Heart left ventricle (tissue), 16 donors: ENCODE data around the gene PHB1. TPM values are rescaled to one million over a fixed set of nuclear protein-coding genes. Genes with fewer than 3 reads are reported as not detected.

Experiments
- ATAC-seq, 4 donors: fragments of 200-7000 bp; cut with Tn5 transposase; one replicate each; pipeline ENCODE4 v1.9.1; 2020 to 2022; ENCODE audit warnings: moderate library complexity in 4 of 4, mild to moderate bottlenecking in 3 of 4, moderate number of reproducible peaks in 1 of 4
- DNase-seq, 5 donors: peaks; one replicate each; pipeline ENCODE4 v3.0.0-alpha.2; 2020
- H3K27ac ChIP-seq, 12 donors: fragments of 200-600 bp; sonication (generic) in 4 of 12; one replicate each; pipeline versions ENCODE4 v1.5.0 to v1.8.0; 2016 to 2022; ENCODE audit warnings: mild to moderate bottlenecking in 2 of 12
- H3K27me3 ChIP-seq, 9 donors: fragments of 200-600 bp; sonication (generic) in 2 of 9; one replicate each; pipeline versions ENCODE4 v1.5.1 to v1.8.0; 2016 to 2022; ENCODE audit warnings: mild to moderate bottlenecking in 3 of 9
- H3K36me3 ChIP-seq, 9 donors: fragments of 200-600 bp; sonication (generic) in 2 of 9; one replicate each; pipeline versions ENCODE4 v1.5.0 to v1.8.0; 2018 to 2022; ENCODE audit warnings: mild to moderate bottlenecking in 2 of 9
- H3K4me1 ChIP-seq, 12 donors: fragments of 200-600 bp; sonication (generic) in 4 of 12; one replicate each; pipeline versions ENCODE4 v1.5.0 to v1.8.0; 2016 to 2022; ENCODE audit warnings: mild to moderate bottlenecking in 3 of 12
- H3K4me3 ChIP-seq, 12 donors: fragments of 200-600 bp; sonication (generic) in 4 of 12; one replicate each; pipeline versions ENCODE4 v1.5.0 to v1.8.0; 2017 to 2022; ENCODE audit warnings: mild to moderate bottlenecking in 9 of 12, moderate library complexity in 4 of 12
- H3K9me3 ChIP-seq, 12 donors: fragments of 200-600 bp; sonication (generic) in 4 of 12; one replicate each; pipeline versions ENCODE4 v1.5.0 to v1.8.0; 2016 to 2022; ENCODE audit warnings: mild to moderate bottlenecking in 1 of 12
- CTCF ChIP-seq, 12 donors: fragments of 200-600 bp; sonication (generic) in 4 of 12; IDR thresholded peaks; one replicate each; pipeline versions ENCODE4 v1.5.0 to v1.8.0; 2018 to 2022; ENCODE audit warnings: antibody characterized with exemption in 12 of 12, mild to moderate bottlenecking in 5 of 12
- POLR2A ChIP-seq, 2 donors: fragments of 450-650 bp; IDR thresholded peaks; one replicate each; pipeline ENCODE4 v1.6.1; 2017; ENCODE audit warnings: antibody characterized with exemption in 2 of 2, mild to moderate bottlenecking in 2 of 2, moderate library complexity in 2 of 2
- WGBS, 4 donors: extraction: QIAGEN DNeasy Blood & Tissue Kit in 2 of 4; methylation state at CpG; one replicate each; pipeline versions ENCODE4 v1.1.5 to v1.1.7; 2013 to 2018; 5-methylcytosine and 5-hydroxymethylcytosine counted together
- intact Hi-C, 10 donors: fragments of 100-400 bp; cut with DNase I; formaldehyde crosslinking; loops; one replicate each; pipeline versions ENCODE4 v1.11.1 to v1.14.2; 2022
- polyA plus RNA-seq, 2 donors: library from polyadenylated mRNA; stranded (reverse); fragments of 200-250 nt; gene quantifications; one replicate each; pipeline ENCODE4 v1.2.3, GENCODE V29; 2013
- total RNA-seq, 9 donors: library from RNA; depleted of rRNA in 2 of 9; stranded (reverse); fragments of >200 nt in 2 of 9; fragmentation: NEBNext Ultra II Directional in 3 of 9; extraction: Animal tissue kit (Norgen Biotek cat#: 25700) in 3 of 9; gene quantifications; one replicate each; pipeline versions ENCODE4 v1.1.0 to v1.2.4, GENCODE V29; 2016 to 2023
- donor health status: ischemic (EF 13 %, LVEDD 7.1; RV severe dilation, severe dysfunction).
- donor health status: healthy with polysubstance abuse.
- donor health status: DM: no; HTN: yes; CAD: no.
- donor health status: DM: no; HTN: no; CAD: no.
- donor health status: ischemic (EF 25% LVEDD 6.9; RV normal size, moderate dysfunction).
- donor health status: ischemic (EF 25% LVEDD 5.7; RV mildly dilated, moderate dysfunction).
- donor health status: healthy.
- donor health status: DM: yes; HTN: yes; CAD: no.
- donor health status: ischemic (EF 35%, LVEDD 5.7; RV mildly dilated, moderate dysfunction).
- donor health status: nonischemic (EF 11% LVEDD 7.7; RV severe dilation, severe dysfunction).
- donor health status: DM: yes; HTN: yes; CAD: no.
- donor health status: PGD.
- donor health status: ischemic (EF 29% LVEDD 5.4; RV normal size, mild dysfunction).
- donor health status: nonischemic (EF 23%, LVEDD 6.1; RV moderate dilation, normal function).

PHB1 gene
- total and polyA plus RNA-seq, 11 donors, result 125 to 328 (median 211) TPM

- 91 to 96% (median 95%) methylated on average over 5 of the region's 5 CpGs for WGBS, 4 donors
- Histone ChIP-seq H3K27ac (no peak overlapping the region), H3K4me3 (no peak overlapping the region), H3K36me3 (no peaks in the 10 kb centered on the region), H3K4me1 (peaks cover 5 to 54% (median 25%) of the 10 kb centered on the region in 12 donors), H3K9me3 (no peaks in the 10 kb centered on the region), H3K27me3 (no peaks in the 10 kb centered on the region)
- intact Hi-C loops, result no loop called here
- TF ChIP-seq CTCF (IDR thresholded peaks at IDR 0.05), result no peak
- no peak for TF ChIP-seq POLR2A (IDR thresholded peaks at IDR 0.05)
- DNase-seq (no peak), ATAC-seq (no peak)
Measured at GRCh38 chr17:49356320-49356719, 58.4 kb downstream of the PHB1 start.

Other genes starting within 250 kb of the PHB1 start
- gene GNGT2, start 204.3 kb downstream of the PHB1 start, total RNA-seq, result 1 to 10 TPM in 8 of 9 donors, under 1 TPM in 1; 0.76 to 4.9 (median 1.2) TPM
- gene GNGT2, start 204.3 kb downstream of the PHB1 start, polyA plus RNA-seq, result 1 to 10 TPM; 1.8 to 2.6 TPM
- gene ABI3, start 204.2 kb downstream of the PHB1 start, total RNA-seq, result 10 to 100 TPM in 4 of 9 donors, 1 to 10 TPM in 5; 3.3 to 16.1 (median 6.4) TPM
- gene ABI3, start 204.2 kb downstream of the PHB1 start, polyA plus RNA-seq, result 1 to 10 TPM; 3.5 to 7.7 TPM
- gene PHOSPHO1, start 184.1 kb downstream of the PHB1 start, total RNA-seq, result 1 to 10 TPM in 2 of 9 donors, under 1 TPM in 7; 0.35 to 1.0 (median 0.66) TPM
- 1 to 10 TPM in 1 of 2 donors, under 1 TPM in 1; 0.47 to 1.3 TPM for gene PHOSPHO1, start 184.1 kb downstream of the PHB1 start, polyA plus RNA-seq
- gene ZNF652, start 52.6 kb downstream of the PHB1 start, total RNA-seq, result 10 to 100 TPM; 14.7 to 24.5 (median 23.1) TPM
- 10 to 100 TPM in 1 of 2 donors, 1 to 10 TPM in 1; 7.2 to 16.3 TPM for gene ZNF652, start 52.6 kb downstream of the PHB1 start, polyA plus RNA-seq
- gene NGFR, start 80.4 kb upstream of the PHB1 start, total RNA-seq, result 10 to 100 TPM in 5 of 9 donors, 1 to 10 TPM in 4; 2.3 to 16.8 (median 11.3) TPM
- 1 to 10 TPM; 4.6 to 5.7 TPM for gene NGFR, start 80.4 kb upstream of the PHB1 start, polyA plus RNA-seq
- gene NXPH3, start 161.0 kb upstream of the PHB1 start, total RNA-seq, result 1 to 10 TPM; 2.5 to 6.8 (median 4.5) TPM
- gene NXPH3, start 161.0 kb upstream of the PHB1 start, polyA plus RNA-seq, result 1 to 10 TPM; 4.0 to 7.9 TPM